ENCODE results near the gene YJU2.
"Not testable (repeated sequence)": the region's sequence is repeated elsewhere in the genome, so short reads cannot be mapped to it uniquely, and the experiment has no call there.

YJU2 gene

GRCh38 chr19:4229179-4229931 is 17.5 kb upstream of the YJU2 start, which contains the start of gene EBI3:
Gene EBI3 (plus strand): TSS chr19:4229523. CDS start chr19:4229551, 28 bp downstream.
- no peak for DNase-seq (ENCODE audit: low read depth)

DNA sequence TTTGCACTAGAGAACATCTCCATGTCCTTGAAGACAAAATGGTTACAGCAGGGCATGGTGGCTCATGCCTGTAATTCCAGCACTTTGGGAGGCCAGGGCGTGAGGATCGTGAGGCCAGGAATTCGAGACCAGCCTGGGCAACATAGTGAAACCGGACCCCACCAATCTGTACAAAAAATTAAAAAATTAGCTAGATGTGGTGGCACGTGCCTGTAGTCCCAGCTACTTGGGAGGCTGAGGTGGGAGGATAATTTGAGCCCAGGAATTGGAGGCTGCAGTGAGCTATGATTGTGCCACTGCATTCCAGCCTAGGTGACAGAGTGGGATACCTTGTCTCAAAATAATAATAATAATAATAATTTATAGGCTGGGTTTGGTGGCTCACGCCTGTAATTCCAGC is 16.6 kb upstream of the YJU2 start:
- not testable (repeated sequence) for DNase-seq (ENCODE audit: low read depth)

DNA sequence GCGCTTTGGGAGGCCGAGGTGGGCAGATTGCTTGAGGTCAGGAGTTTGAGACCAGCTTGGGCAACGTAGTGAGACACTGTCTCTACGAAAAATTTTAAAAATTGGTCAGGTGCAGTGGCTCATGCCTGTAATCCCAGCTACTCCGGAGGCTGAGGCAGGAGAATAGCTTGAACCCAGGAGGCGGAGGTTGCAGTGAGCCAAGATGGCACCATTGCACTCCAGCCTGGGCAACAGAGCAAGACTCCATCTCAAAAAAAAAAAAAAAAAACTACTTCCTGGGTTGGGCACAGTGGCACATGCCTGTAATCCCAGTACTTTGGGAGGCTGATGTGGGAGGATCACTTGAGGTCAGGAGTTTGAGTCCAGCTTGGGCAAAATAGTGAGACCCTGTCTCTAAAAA is 15.4 kb upstream of the YJU2 start:
- not testable (repeated sequence) for DNase-seq (ENCODE audit: low read depth)

- not testable (repeated sequence) for DNase-seq (ENCODE audit: low read depth)
Measured at GRCh38 chr19:4232139-4232538, 14.7 kb upstream of the YJU2 start.

DNA sequence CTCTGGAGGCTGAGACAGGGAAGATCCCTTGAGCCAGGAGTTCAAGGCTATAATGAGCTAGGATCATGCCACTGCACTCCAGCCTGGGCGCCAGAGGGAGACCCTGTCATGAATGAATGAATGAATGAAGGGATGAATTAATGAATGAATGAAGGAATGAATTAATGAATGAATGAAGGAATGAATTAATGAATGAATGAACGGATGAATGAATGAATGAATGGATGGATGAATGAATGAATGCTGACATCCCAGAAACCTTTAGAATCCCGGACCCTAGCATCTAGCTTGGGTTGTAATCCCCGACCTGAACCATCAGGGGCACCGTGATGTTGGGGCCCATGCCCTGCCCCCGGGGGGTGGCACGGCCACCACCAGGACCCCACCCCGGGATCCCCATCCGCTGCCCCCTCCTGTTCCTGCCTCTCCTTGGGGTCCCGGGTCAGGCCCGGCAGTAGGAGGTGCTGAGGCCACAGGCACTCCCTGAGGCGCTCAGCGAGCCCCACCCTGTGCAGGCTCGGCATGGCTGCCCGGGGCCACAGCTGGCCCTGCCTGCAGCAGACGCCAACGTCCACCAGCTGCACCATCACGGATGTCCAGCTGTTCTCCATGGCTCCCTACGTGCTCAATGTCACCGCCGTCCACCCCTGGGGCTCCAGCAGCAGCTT is 14.1 kb upstream of the YJU2 start:
- no peak for DNase-seq (ENCODE audit: low read depth)

GRCh38 chr19:4233282-4233853 is 13.5 kb upstream of the YJU2 start:
- peak; percentile 52 for DNase-seq (ENCODE audit: low read depth)

DNA sequence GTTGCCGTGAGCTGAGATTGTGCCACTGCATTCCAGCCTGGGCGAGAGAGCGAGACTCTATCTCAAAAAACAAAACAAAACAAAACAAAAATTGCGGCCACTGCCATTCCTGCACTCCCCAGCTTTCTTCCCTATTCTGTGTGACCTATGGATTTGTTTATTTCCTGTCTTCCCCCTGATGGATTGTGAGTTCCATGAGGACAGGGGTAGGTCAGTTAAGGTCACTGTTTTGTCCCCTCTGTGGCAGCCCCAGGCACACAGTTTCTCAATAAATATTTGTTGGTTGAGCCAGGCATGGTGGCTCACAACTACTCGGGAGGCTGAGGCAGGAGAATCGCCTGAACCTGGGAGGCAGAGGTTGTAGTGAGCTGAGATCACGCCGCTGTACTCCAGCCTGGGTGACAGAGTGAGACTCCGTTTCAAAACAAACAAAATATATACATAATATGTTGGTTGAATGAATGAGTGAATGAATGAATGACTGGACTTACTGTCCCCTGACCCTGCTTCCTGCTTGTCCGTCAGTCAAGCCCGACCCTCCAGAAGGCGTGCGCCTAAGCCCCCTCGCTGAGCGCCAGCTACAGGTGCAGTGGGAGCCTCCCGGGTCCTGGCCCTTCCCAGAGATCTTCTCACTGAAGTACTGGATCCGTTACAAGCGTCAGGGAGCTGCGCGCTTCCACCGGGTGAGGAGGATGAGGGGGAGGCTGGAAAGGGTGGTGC is 12.6 kb upstream of the YJU2 start:
- no peak for DNase-seq (ENCODE audit: low read depth)

DNA sequence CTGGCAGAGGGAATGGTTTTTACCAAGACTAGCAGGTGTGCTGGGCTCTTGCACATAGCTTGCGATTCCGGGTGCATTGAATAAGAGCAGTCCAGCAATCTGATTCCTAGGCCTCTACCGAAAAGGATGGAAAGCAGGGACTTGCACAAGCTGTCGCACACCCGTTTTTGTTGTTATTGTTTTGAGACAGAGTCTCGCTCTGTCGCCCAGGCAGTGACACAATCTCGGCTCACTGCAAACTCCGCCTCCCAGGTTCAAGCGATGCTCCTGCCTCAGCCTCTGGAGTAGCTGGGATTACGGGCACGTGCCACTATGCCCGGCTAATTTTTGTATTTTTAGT is 12.0 kb upstream of the YJU2 start:
- DNase-seq (ENCODE audit: low read depth), result no peak

- not testable (repeated sequence) for DNase-seq (ENCODE audit: low read depth)
Measured at GRCh38 chr19:4237510-4237909, 9.4 kb upstream of the YJU2 start.

GRCh38 chr19:4238831-4239230 is 8.0 kb upstream of the YJU2 start:
- no peak for DNase-seq (ENCODE audit: low read depth)

DNA sequence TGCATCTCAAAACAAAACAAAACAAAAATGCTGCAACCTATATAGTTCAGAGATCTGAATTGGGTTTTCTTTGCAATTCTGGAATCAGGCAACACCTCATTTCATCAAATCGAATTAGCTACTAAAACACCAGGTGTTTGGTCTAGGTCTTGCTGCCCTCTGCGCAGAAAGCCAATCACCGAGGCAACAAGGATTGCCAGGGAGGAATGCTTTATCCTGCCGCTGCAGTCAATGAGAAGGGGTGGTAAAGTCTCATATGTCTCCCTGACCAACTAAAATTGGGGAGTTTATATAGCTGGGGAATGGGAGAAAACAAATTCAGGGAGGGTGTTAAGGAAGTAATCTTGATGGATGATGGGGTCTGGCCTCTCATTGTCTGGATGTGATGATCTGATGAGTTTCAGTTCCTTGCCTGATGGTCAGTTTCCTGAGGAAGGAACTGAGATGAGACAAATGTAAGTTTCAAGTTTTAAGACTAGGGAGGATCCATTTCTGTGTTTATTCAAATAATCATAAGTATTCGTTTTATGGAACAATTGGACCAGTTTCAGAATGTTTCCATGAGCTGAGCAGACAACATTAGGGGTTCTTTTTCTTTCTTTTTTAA is 5.0 kb upstream of the YJU2 start:
- DNase-seq (ENCODE audit: low read depth), result no peak

- DNase-seq (ENCODE audit: low read depth), result not testable (repeated sequence)
Measured at GRCh38 chr19:4245938-4246337, 942 bp upstream of the YJU2 start.

- no peak for DNase-seq (ENCODE audit: low read depth)
Measured at GRCh38 chr19:4256563-4256962, 9.7 kb downstream of the YJU2 start.

GRCh38 chr19:4257025-4257424 is 10.1 kb downstream of the YJU2 start:
- DNase-seq (ENCODE audit: low read depth), result no peak

- no peak for DNase-seq (ENCODE audit: low read depth)
Measured at GRCh38 chr19:4258181-4258580, 11.3 kb downstream of the YJU2 start.

DNA sequence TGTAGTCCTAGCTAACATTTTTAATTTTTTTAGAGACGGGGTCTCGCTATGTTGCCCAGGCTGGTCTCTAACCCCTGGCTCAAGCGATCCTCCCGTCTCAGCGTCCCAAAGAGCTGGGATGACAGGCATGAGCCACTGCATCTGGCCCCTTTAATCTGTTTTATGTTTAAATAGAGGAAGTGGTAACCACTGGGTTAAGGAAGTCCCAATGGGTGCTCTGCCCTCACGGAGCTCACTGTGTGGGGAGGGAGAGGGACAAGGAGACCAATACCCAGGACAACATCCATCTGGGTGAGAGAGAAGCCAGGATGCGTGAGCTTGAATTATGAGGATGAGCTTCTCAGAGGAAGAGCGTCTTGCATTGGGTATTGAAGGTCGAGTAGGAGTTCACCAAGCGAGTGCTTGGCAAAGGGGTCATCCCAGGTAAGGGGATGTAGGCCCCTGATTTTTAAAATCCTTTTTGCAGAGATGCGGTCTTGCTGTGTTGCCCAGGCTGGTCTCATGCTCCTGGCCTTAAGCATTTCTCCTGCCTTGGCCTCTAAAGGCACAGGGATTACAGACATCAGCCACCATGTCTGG is 13.8 kb downstream of the YJU2 start:
- no peak for DNase-seq (ENCODE audit: low read depth)

DNA sequence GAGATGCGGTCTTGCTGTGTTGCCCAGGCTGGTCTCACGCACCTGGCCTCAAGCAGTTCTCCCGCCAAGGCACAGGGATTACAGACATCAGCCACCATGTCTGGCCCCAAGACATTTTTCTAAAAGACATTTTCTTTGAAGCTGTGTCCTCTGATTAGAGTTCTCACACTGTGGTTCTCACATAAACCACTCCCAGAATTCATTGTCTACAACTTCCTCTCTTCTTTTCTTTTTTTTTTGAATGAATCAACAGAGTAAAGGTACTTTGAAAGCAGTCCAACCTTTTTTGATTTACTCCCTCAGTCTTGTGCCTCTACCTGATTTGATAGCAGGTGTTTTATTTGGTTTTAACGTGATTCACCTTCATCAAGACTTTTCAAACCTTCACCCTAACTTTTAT is 17.9 kb downstream of the YJU2 start:
- no peak for DNase-seq (ENCODE audit: low read depth)

GRCh38 chr19:4266253-4267000 is 19.5 kb downstream of the YJU2 start:
- DNase-seq (ENCODE audit: low read depth), result no peak

DNA sequence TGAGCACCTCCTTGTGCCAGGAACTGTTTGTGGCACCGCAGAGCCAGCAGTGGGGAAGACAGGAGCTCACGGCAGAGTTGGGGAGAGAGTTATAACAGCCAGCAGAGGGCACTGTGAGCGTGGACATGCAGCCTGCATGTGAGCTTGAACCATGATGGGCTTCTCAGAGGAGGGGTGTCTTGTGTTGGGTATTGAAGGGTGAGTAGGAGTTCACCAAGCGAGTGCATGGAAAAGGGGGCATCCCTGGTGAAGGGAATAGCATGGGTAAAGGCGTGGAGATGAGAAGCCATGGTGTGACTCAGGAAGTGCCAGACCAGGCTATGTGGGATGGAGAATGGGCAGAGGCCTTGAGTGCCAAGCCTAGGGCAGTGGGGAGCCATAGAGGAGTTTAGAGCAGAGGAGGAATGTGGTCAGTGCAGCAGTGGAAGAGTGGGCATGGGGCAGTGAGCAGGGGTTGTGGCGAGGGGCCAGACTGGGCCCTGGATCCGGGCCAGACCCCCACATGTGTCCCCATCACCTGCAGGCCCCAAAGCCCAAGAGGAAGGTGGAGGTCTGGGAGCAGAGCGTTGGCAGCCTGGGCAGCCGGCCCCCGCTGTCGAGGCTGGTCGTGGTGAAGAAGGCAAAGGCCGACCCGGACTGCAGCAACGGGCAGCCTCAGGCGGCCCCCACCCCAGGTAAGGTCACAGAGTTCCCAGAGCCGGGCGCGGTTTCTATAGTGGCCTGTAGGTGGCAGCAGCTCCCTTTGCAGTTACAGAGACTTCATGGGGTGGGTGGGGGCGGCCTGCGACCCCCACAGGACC is 20.4 kb downstream of the YJU2 start:
- DNase-seq (ENCODE audit: low read depth), result peak; percentile 40
